WTC11 (cell line): ENCODE data around the gene APBA1. TPM values are rescaled to one million over a fixed set of nuclear protein-coding genes. Genes with fewer than 3 reads are reported as not detected.

Experiments used
- ATAC-seq: fragments of 200-7000 bp; cut with Tn5 transposase; 2 replicates; pipeline ENCODE4 v1.10.0; 2021; ENCODE audit warnings: mild to moderate bottlenecking, moderate library complexity
- CTCF ChIA-PET: fragments of 300-600 bp; sonication (Branson Sonifier 250); formaldehyde crosslinking; loops from one replicate; lab custom pipeline; 2021; ENCODE audit warnings: antibody characterized with exemption; lab: Charles Lee
- POLR2A ChIA-PET: fragments of 350-600 bp; sonication (Branson Sonifier 250); formaldehyde crosslinking; loops from one replicate; lab custom pipeline; 2021; ENCODE audit warnings: antibody characterized with exemption; lab: Charles Lee
- DNase-seq: peaks from one replicate; pipeline ENCODE4 v3.0.0; 2021; ENCODE audit warnings: low spot score
- H3K27ac Mint-ChIP-seq: 2 replicates; pipeline ENCODE4 v1.8.0; 2021; ENCODE audit warnings: mixed read lengths
- H3K27me3 Mint-ChIP-seq: 2 replicates; pipeline ENCODE4 v1.8.0; 2021; ENCODE audit warnings: low read depth, mild to moderate bottlenecking, moderate library complexity, mixed read lengths
- H3K36me3 Mint-ChIP-seq: 2 replicates; pipeline ENCODE4 v1.8.0; 2021; ENCODE audit warnings: mixed read lengths
- H3K4me1 Mint-ChIP-seq: 2 replicates; pipeline ENCODE4 v1.8.0; 2022; ENCODE audit warnings: mixed read lengths
- H3K4me3 Mint-ChIP-seq: 2 replicates; pipeline ENCODE4 v1.8.0; 2021; ENCODE audit warnings: mild to moderate bottlenecking, moderate library complexity, mixed read lengths
- H3K9me3 Mint-ChIP-seq: 2 replicates; pipeline ENCODE4 v1.8.0; 2021; ENCODE audit warnings: mixed read lengths
- ELF4 ChIP-seq: sonication (generic); formaldehyde crosslinking; IDR thresholded peaks from 2 replicates; pipeline ENCODE4 v1.8.1; 2022; ENCODE audit warnings: low read depth, mild to moderate bottlenecking, moderate library complexity, missing genetic modification reagents
- GTF2I ChIP-seq: fragments of 250-450 bp; sonication (Bioruptor Pico); conservative IDR thresholded peaks from 2 replicates; pipeline ENCODE4 v1.4.0; 2021; ENCODE audit warnings: mild to moderate bottlenecking
- NR1H2 ChIP-seq: sonication (generic); formaldehyde crosslinking; IDR thresholded peaks from 2 replicates; pipeline ENCODE4 v1.9.0; 2021; ENCODE audit warnings: mild to moderate bottlenecking, moderate library complexity, missing genetic modification reagents
- OVOL2 ChIP-seq: fragments of 250-450 bp; sonication (Bioruptor Pico); IDR thresholded peaks from 2 replicates; pipeline ENCODE4 v1.9.0; 2021; ENCODE audit warnings: mild to moderate bottlenecking, borderline replicate concordance
- SMAD4 ChIP-seq: sonication (generic); formaldehyde crosslinking; IDR thresholded peaks from 2 replicates; pipeline ENCODE4 v1.8.0; 2022; ENCODE audit warnings: mild to moderate bottlenecking, missing genetic modification reagents
- SOX15 ChIP-seq: fragments of 250-450 bp; sonication (Bioruptor Pico); IDR thresholded peaks from 2 replicates; pipeline ENCODE4 v1.9.0; 2021; ENCODE audit warnings: mild to moderate bottlenecking
- TEAD1 ChIP-seq: sonication (generic); formaldehyde crosslinking; IDR thresholded peaks from 2 replicates; pipeline ENCODE4 v1.8.0; 2022; ENCODE audit warnings: mild to moderate bottlenecking, missing genetic modification reagents
- TP53 ChIP-seq: sonication (generic); formaldehyde crosslinking; IDR thresholded peaks from 2 replicates; pipeline ENCODE4 v1.8.1; 2023; ENCODE audit warnings: mild to moderate bottlenecking, missing genetic modification reagents
- ZNF416 ChIP-seq: fragments of 250-450 bp; sonication (Bioruptor Pico); IDR thresholded peaks from 2 replicates; pipeline ENCODE4 v1.9.0; 2021; ENCODE audit warnings: mild to moderate bottlenecking, inconsistent platforms
- ZNF423 ChIP-seq: fragments of 250-450 bp; sonication (Bioruptor Pico); IDR thresholded peaks from 2 replicates; pipeline ENCODE4 v2.1.2; 2022; ENCODE audit warnings: mild to moderate bottlenecking, moderate library complexity
- total RNA-seq: library from RNA; stranded (reverse); gene quantifications from 3 replicates; pipeline ENCODE4 v1.2.3, GENCODE V29; 2021
- TF ChIP-seq, protein P1 (sequence below): sonication (generic); formaldehyde crosslinking; IDR thresholded peaks from 2 replicates; pipeline ENCODE4 v1.8.0; 2022; ENCODE audit warnings: mild to moderate bottlenecking, missing genetic modification reagents
- TF ChIP-seq, protein P2 (sequence below): sonication (generic); formaldehyde crosslinking; IDR thresholded peaks from 2 replicates; pipeline ENCODE4 v1.8.1; 2023; ENCODE audit warnings: mild to moderate bottlenecking, missing genetic modification reagents, borderline replicate concordance
- TF ChIP-seq, protein P3 (sequence below): fragments of 250-450 bp; sonication (Bioruptor Pico); IDR thresholded peaks from 2 replicates; pipeline ENCODE4 v1.8.0; 2021; ENCODE audit warnings: mild to moderate bottlenecking
- TF ChIP-seq, protein P4 (sequence below): fragments of 250-450 bp; sonication (Bioruptor Pico); IDR thresholded peaks from 2 replicates; pipeline ENCODE4 v1.9.0; 2021; ENCODE audit warnings: mild to moderate bottlenecking, borderline replicate concordance
- TF ChIP-seq, protein P5 (sequence below): sonication (generic); formaldehyde crosslinking; IDR thresholded peaks from 2 replicates; pipeline ENCODE4 v1.8.0; 2022; ENCODE audit warnings: mild to moderate bottlenecking, missing genetic modification reagents
- TF ChIP-seq, protein P6 (sequence below): sonication (generic); formaldehyde crosslinking; IDR thresholded peaks from 2 replicates; pipeline ENCODE4 v1.8.1; 2022; ENCODE audit warnings: missing genetic modification reagents, borderline replicate concordance
- TF ChIP-seq, protein P7 (sequence below): sonication (generic); formaldehyde crosslinking; IDR thresholded peaks from 2 replicates; pipeline ENCODE4 v1.8.1; 2023; ENCODE audit warnings: mild to moderate bottlenecking, missing genetic modification reagents
- TF ChIP-seq, protein P8 (sequence below): sonication (generic); formaldehyde crosslinking; IDR thresholded peaks from 2 replicates; pipeline ENCODE4 v1.8.0; 2023; ENCODE audit warnings: missing genetic modification reagents
- TF ChIP-seq, protein P9 (sequence below): sonication (generic); formaldehyde crosslinking; IDR thresholded peaks from 2 replicates; pipeline ENCODE4 v1.8.1; 2023; ENCODE audit warnings: mild to moderate bottlenecking, missing genetic modification reagents, moderate library complexity

APBA1 gene
- total RNA-seq, 1 experiment from 2014 or later, result 0.94 TPM

DNA sequence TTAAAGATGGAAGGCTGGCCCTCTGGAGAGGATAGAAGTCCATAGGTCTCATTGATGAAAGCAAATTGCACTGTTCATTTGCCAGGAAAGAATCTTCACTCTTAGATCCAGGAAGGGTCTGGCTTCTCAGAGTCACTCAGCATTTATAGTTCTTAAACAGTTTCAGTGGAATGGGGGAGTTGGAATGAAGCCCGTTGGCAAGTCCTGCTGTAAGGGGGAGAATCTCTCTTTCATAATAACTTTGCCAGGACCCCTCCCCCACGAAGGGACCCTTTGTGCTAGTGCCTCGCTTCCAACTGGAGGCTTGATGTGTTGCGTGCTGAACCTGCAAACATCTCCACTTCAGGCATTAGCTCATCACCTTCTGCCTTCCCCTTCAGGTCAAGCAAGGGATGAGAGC, 290.0 kb downstream of the APBA1 start:
- H3K4me1 Mint-ChIP-seq, result peaks cover 24% of the 10 kb centered on the region
- DNase-seq (no peak), ATAC-seq (no peak)
- no peak overlapping the region for H3K27ac Mint-ChIP-seq
- peaks cover 43% of the 10 kb centered on the region for H3K36me3 Mint-ChIP-seq
- CTCF ChIA-PET, result no interaction called here
- no peaks in the 10 kb centered on the region for H3K9me3 Mint-ChIP-seq
- POLR2A ChIA-PET, result no interaction called here
- TF ChIP-seq, protein P1, sequence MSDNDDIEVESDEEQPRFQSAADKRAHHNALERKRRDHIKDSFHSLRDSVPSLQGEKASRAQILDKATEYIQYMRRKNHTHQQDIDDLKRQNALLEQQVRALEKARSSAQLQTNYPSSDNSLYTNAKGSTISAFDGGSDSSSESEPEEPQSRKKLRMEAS (CRISPR knock-in tag), result no peak
- TF ChIP-seq, protein P2, sequence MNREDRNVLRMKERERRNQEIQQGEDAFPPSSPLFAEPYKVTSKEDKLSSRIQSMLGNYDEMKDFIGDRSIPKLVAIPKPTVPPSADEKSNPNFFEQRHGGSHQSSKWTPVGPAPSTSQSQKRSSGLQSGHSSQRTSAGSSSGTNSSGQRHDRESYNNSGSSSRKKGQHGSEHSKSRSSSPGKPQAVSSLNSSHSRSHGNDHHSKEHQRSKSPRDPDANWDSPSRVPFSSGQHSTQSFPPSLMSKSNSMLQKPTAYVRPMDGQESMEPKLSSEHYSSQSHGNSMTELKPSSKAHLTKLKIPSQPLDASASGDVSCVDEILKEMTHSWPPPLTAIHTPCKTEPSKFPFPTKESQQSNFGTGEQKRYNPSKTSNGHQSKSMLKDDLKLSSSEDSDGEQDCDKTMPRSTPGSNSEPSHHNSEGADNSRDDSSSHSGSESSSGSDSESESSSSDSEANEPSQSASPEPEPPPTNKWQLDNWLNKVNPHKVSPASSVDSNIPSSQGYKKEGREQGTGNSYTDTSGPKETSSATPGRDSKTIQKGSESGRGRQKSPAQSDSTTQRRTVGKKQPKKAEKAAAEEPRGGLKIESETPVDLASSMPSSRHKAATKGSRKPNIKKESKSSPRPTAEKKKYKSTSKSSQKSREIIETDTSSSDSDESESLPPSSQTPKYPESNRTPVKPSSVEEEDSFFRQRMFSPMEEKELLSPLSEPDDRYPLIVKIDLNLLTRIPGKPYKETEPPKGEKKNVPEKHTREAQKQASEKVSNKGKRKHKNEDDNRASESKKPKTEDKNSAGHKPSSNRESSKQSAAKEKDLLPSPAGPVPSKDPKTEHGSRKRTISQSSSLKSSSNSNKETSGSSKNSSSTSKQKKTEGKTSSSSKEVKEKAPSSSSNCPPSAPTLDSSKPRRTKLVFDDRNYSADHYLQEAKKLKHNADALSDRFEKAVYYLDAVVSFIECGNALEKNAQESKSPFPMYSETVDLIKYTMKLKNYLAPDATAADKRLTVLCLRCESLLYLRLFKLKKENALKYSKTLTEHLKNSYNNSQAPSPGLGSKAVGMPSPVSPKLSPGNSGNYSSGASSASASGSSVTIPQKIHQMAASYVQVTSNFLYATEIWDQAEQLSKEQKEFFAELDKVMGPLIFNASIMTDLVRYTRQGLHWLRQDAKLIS (CRISPR knock-in tag), result no peak
- TF ChIP-seq, protein P3, sequence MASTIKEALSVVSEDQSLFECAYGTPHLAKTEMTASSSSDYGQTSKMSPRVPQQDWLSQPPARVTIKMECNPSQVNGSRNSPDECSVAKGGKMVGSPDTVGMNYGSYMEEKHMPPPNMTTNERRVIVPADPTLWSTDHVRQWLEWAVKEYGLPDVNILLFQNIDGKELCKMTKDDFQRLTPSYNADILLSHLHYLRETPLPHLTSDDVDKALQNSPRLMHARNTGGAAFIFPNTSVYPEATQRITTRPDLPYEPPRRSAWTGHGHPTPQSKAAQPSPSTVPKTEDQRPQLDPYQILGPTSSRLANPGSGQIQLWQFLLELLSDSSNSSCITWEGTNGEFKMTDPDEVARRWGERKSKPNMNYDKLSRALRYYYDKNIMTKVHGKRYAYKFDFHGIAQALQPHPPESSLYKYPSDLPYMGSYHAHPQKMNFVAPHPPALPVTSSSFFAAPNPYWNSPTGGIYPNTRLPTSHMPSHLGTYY (CRISPR knock-in tag), result no peak
- TF ChIP-seq SMAD4 (CRISPR knock-in tag), result no peak
- TF ChIP-seq, protein P4, sequence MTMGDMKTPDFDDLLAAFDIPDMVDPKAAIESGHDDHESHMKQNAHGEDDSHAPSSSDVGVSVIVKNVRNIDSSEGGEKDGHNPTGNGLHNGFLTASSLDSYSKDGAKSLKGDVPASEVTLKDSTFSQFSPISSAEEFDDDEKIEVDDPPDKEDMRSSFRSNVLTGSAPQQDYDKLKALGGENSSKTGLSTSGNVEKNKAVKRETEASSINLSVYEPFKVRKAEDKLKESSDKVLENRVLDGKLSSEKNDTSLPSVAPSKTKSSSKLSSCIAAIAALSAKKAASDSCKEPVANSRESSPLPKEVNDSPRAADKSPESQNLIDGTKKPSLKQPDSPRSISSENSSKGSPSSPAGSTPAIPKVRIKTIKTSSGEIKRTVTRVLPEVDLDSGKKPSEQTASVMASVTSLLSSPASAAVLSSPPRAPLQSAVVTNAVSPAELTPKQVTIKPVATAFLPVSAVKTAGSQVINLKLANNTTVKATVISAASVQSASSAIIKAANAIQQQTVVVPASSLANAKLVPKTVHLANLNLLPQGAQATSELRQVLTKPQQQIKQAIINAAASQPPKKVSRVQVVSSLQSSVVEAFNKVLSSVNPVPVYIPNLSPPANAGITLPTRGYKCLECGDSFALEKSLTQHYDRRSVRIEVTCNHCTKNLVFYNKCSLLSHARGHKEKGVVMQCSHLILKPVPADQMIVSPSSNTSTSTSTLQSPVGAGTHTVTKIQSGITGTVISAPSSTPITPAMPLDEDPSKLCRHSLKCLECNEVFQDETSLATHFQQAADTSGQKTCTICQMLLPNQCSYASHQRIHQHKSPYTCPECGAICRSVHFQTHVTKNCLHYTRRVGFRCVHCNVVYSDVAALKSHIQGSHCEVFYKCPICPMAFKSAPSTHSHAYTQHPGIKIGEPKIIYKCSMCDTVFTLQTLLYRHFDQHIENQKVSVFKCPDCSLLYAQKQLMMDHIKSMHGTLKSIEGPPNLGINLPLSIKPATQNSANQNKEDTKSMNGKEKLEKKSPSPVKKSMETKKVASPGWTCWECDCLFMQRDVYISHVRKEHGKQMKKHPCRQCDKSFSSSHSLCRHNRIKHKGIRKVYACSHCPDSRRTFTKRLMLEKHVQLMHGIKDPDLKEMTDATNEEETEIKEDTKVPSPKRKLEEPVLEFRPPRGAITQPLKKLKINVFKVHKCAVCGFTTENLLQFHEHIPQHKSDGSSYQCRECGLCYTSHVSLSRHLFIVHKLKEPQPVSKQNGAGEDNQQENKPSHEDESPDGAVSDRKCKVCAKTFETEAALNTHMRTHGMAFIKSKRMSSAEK (CRISPR knock-in tag), result no peak
- TF ChIP-seq, protein P5, sequence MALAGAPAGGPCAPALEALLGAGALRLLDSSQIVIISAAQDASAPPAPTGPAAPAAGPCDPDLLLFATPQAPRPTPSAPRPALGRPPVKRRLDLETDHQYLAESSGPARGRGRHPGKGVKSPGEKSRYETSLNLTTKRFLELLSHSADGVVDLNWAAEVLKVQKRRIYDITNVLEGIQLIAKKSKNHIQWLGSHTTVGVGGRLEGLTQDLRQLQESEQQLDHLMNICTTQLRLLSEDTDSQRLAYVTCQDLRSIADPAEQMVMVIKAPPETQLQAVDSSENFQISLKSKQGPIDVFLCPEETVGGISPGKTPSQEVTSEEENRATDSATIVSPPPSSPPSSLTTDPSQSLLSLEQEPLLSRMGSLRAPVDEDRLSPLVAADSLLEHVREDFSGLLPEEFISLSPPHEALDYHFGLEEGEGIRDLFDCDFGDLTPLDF (CRISPR knock-in tag), result no peak
- H3K27me3 Mint-ChIP-seq, result no peaks in the 10 kb centered on the region
- no peak overlapping the region for H3K4me3 Mint-ChIP-seq

DNA sequence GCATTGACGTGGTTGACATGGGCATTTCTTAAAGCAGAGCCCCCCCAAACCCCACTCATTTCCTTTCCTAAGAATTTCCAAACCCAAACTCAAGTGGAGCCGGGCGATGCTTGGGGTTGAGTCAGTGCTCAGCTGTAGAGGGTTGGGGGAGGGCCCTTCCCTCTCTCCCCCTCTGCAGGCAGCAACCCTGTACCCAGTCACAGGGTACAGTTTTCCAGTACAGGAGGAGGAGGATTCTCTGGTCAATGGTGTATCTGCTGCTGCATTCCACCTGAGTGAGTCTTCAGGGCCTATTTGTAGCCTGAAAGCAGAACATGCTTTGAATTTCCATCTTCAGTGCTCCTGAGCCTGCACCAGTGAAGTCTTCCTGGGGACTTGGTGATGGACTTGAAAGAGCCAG, 291.4 kb downstream of the APBA1 start:
- CTCF ChIA-PET, result no interaction called here
- Mint-ChIP-seq H3K4me1 (peaks cover 25% of the 10 kb centered on the region), H3K27me3 (no peaks in the 10 kb centered on the region), H3K27ac (no peak overlapping the region), H3K4me3 (no peak overlapping the region), H3K9me3 (no peaks in the 10 kb centered on the region), H3K36me3 (peaks cover 44% of the 10 kb centered on the region)
- DNase-seq (no peak), ATAC-seq (no peak)
- POLR2A ChIA-PET, result no interaction called here
- TF ChIP-seq ZNF416 (CRISPR knock-in tag) (no peak), ELF4 (no peak), TEAD1 (CRISPR knock-in tag) (no peak), NR1H2 (CRISPR knock-in tag) (no peak), SOX15 (CRISPR knock-in tag) (no peak), OVOL2 (CRISPR knock-in tag) (no peak), GTF2I (CRISPR knock-in tag) (no peak), ZNF423 (no peak), TP53 (no peak)
- TF ChIP-seq, protein P6, sequence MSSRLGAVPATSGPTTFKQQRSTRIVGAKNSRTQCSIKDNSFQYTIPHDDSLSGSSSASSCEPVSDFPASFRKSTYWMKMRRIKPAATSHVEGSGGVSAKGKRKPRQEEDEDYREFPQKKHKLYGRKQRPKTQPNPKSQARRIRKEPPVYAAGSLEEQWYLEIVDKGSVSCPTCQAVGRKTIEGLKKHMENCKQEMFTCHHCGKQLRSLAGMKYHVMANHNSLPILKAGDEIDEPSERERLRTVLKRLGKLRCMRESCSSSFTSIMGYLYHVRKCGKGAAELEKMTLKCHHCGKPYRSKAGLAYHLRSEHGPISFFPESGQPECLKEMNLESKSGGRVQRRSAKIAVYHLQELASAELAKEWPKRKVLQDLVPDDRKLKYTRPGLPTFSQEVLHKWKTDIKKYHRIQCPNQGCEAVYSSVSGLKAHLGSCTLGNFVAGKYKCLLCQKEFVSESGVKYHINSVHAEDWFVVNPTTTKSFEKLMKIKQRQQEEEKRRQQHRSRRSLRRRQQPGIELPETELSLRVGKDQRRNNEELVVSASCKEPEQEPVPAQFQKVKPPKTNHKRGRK, result no peak
- TF ChIP-seq, protein P7, sequence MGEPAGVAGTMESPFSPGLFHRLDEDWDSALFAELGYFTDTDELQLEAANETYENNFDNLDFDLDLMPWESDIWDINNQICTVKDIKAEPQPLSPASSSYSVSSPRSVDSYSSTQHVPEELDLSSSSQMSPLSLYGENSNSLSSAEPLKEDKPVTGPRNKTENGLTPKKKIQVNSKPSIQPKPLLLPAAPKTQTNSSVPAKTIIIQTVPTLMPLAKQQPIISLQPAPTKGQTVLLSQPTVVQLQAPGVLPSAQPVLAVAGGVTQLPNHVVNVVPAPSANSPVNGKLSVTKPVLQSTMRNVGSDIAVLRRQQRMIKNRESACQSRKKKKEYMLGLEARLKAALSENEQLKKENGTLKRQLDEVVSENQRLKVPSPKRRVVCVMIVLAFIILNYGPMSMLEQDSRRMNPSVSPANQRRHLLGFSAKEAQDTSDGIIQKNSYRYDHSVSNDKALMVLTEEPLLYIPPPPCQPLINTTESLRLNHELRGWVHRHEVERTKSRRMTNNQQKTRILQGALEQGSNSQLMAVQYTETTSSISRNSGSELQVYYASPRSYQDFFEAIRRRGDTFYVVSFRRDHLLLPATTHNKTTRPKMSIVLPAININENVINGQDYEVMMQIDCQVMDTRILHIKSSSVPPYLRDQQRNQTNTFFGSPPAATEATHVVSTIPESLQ (CRISPR knock-in tag), result no peak
- TF ChIP-seq, protein P8, sequence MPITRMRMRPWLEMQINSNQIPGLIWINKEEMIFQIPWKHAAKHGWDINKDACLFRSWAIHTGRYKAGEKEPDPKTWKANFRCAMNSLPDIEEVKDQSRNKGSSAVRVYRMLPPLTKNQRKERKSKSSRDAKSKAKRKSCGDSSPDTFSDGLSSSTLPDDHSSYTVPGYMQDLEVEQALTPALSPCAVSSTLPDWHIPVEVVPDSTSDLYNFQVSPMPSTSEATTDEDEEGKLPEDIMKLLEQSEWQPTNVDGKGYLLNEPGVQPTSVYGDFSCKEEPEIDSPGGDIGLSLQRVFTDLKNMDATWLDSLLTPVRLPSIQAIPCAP, result no peak
- TF ChIP-seq, protein P9, sequence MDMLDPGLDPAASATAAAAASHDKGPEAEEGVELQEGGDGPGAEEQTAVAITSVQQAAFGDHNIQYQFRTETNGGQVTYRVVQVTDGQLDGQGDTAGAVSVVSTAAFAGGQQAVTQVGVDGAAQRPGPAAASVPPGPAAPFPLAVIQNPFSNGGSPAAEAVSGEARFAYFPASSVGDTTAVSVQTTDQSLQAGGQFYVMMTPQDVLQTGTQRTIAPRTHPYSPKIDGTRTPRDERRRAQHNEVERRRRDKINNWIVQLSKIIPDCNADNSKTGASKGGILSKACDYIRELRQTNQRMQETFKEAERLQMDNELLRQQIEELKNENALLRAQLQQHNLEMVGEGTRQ (CRISPR knock-in tag), result no peak
